Inflammatory macrophage (primary cell): Measurements from ENCODE around the gene DRC7.
"Not testable (repeated sequence)": the region's sequence is repeated elsewhere in the genome, so short reads cannot be mapped to it uniquely, and the experiment has no call there.

Source experiments
- DNase-seq, 2 donors: peaks; one replicate each; pipeline ENCODE4 v3.0.0-alpha.2; 2020 to 2022

Gene DRC7

GRCh38 chr16:57721356-57722209 is 27.0 kb downstream of the DRC7 start:
- DNase-seq = no peak

DNA sequence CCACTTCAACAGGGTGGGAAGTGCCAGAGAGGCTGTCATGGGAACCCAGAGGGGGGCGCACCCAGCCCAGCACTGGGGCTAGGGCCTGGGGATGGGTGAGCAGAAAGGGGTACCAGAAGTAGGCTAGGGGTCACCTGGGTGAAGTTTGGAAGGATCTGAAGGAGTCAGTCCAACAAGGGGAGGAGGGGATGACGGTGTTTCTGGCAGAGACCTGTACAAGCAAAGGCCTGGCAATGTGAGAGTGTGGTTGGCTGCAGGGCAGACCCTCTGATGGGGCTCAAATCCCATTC is 27.5 kb downstream of the DRC7 start:
- no peak for DNase-seq

DNA sequence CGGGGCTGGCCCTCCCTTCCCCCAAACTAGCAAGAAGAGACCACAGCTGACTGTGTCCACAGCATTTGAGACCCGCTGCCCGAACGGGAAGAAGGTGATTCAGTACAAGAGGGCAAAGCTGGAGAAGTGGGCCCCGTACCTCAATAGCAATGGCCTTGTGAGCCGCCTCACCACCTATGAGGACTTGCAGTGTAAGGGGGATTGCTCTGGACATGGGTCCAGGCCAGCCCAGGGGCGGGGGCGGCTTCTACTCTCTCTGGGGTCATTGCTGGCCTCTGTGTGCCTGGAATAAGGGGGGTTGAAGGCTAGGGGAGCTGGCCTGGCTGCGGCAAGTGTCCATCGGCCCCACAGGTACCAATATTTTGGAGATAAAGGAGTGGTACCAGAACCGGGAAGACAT is 28.0 kb downstream of the DRC7 start:
- DNase-seq = no peak

DNA sequence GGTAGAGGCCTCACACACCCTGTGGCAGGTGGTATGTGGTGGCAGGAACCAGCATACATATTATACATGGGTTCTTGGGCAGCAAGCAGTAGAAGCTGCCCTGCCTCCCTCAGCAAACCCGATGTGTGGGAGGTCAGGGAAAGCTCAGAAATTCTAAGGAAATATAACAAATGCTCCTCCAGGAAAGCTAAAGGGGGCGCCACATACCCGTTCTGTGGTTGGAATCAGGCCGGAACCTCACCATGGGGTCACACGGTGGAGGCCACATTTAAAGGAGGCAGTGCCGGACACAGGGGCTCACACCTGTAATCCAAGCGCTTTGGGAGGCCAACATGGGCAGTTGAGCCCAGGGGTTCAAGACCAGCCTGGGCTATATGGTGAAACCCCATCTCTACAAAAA is 28.6 kb downstream of the DRC7 start:
- DNase-seq = peak in 1 of 2 donors; percentile 15

DNA sequence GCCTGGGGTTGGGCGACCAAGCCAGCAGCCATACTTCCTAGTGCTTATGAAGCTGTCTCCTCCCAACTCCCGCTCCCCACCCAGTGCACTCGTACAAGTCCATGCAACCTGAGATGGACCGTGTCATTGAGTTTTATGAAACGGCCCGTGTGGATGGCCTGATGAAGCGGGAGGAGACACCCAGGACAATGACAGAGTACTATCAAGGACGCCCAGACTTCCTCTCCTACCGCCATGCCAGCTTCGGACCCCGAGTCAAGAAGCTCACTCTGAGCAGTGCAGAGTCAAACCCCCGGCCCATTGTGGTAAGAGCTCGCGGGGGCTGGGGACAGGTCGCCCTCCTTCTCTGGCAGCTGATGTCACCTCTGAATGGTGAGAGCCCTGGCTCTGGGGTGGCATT is 29.9 kb downstream of the DRC7 start:
- no peak for DNase-seq

- DNase-seq = peak; percentile 9 to 32
Measured at GRCh38 chr16:57725151-57725550, 30.5 kb downstream of the DRC7 start.

DNA sequence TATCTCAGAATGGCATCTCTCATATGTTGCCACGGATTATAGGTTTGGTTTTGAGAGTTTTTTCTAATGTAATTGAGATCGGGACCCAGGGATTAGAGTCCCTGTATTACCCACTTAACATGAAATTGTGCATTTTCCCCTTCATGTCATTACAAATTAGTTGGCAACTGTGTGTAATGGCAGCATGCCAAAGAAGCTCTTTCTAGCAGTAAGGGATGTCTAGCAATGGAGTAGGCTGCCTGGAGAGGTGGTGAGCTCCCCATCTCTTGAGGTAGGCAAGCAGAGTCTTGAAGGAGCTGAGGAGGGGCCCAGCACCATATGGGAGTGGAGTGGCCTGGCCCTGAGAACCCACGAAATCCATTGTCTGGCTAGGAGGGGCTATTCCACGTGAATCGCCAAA is 30.9 kb downstream of the DRC7 start:
- DNase-seq = no peak

DNA sequence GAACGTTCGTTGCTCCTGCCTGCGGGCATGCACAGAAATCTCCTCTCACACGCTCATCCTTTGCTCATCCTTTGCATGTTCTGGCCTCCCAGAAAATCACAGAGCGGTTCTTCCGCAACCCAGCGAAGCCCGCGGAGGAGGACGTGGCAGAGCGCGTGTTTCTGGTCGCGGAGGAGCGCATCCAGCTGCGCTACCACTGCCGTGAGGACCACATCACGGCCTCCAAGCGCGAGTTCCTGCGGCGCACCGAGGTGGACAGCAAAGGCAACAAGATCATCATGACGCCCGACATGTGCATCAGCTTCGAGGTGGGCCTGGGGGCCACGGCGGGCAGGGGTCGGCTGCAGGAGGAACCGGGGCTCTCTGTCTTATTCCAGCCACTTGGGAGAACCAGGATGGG is 31.4 kb downstream of the DRC7 start:
- DNase-seq = no peak

DNA sequence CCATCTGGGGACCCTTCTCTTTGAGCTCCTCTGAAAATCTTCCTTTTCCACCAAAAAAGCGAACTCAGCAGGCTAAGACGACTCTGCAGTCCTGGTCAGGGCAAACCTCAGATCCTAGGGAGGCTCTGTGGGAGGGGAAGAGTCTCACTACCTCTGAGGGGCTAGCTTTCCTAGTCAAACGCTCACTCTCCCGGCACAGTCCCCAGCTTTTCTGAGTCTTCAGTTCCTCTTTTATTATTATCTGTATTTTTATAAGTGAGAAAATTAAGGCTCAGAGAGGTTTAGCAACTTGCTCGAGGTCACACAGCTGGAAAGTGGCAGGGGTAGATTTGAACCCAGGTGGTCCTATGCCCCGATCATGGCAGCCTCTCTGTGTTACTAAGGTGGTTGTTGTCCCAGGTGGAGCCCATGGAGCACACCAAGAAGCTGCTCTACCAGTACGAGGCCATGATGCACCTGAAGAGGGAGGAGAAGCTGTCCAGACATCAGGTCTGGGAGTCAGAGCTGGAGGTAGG is 31.9 kb downstream of the DRC7 start:
- DNase-seq = no peak

GRCh38 chr16:57727610-57728009 is 33.0 kb downstream of the DRC7 start:
- no peak for DNase-seq

GRCh38 chr16:57728336-57729181 is 34.0 kb downstream of the DRC7 start:
- DNase-seq = no peak

DNA sequence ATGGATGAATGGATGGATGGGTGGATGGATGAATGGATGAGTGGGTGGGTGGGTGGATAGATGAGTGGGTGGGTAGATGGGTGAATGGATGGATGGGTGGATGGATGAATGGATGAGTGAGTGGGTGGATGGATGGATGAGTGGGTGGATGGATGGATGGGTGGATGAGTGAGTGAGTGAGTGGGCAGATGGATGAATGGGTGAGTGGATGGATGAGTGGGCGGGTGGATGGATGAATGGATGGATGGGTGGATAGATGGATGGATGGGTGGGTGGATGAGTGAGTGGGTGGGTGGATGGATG is 34.5 kb downstream of the DRC7 start:
- no peak for DNase-seq

GRCh38 chr16:57729852-57730251 is 35.2 kb downstream of the DRC7 start:
- DNase-seq = not testable (repeated sequence)

GRCh38 chr16:57730771-57731730 is 36.4 kb downstream of the DRC7 start:
- DNase-seq = no peak

GRCh38 chr16:57732037-57732436 is 37.4 kb downstream of the DRC7 start:
- peak; percentile 47 to 70 for DNase-seq

GRCh38 chr16:57732714-57733113 is 38.1 kb downstream of the DRC7 start:
- no peak for DNase-seq

- no peak for DNase-seq
Measured at GRCh38 chr16:57734308-57734924, 39.8 kb downstream of the DRC7 start.

DNA sequence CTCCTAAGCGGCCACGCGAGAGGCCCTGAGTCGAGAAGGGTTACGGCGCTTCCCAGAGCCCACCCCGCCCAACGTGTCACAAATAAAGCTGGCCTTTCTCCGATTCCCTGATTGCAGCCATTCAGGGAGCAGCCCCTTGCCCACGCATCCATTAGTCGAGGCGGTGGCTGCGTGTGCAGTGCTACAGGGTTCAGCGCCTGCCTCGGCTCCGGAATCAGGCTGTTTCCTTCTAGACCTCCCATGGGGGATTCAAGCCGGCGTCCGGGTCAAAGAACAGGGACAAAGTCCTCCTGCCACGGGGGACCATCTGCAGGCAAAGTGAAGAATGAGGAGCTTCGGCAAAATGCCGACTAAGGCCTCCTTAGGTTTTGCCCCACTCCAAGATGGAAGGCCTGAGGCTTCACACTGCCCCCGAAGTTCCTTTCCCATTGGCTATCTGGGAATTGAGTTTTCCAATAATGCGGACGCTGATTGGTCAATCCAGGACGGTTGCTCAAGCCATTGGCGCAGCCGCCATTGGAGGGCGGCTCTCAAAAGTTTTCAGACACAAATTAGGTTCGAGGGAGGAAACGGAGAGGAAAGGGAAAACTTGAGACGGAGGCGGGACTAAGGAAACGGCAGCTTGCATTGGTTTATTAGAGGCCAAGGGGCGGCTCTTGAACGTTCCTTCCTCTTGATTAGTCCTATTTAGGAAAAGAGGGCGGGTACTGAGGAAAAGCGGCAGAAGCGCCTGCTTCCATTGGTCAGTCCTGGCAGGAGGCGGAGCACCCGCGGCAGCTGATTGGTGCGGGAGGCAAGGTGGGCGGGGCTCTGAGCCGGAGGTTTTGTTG is 40.5 kb downstream of the DRC7 start:
- peak; percentile 100 for DNase-seq

- DNase-seq = no peak
Measured at GRCh38 chr16:57735755-57736418, 41.3 kb downstream of the DRC7 start, which contains the start of gene KATNB1. TSS of gene KATNB1 (plus strand) at chr16:57735770. CDS start at chr16:57737244, 1,474 bp downstream.
